ENCODE measurements around the gene PROX1.

PROX1 gene

DNA sequence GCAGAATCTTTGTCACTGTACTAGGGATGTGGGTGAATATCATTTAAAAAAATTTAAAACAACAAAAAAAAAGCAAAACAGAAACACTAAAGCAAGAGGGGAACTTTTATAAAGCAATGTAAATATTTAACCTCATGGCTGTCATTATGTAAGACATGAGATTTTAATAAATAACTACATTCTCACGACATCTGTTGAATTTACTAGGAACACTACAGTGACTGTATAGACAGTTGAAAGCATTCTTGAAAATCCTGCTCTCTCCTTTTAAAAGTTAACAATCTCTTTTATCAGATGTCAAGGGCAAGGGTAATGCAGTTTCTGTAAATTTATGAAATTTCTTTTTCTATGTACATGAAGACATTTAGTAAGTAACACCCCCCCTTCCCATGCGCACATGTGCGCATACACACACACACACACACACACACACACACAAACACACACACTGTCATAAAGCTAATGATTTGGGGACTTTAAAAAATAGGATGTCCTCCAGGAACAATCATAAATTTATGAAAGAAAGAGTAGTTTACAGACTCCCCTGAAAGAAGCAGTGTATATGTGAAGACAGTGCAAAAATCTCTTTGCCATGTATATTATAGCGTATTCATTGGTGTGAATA lies 51.7 kb downstream of the PROX1 start:
- Mint-ChIP-seq H3K4me1 (ENCODE audit: low read depth) (no peaks in the 10 kb centered on the region), H3K4me3 (no peak overlapping the region), H3K27me3 (peaks cover 10% of the 10 kb centered on the region), H3K9me3 (ENCODE audit: low read depth) (no peaks in the 10 kb centered on the region), H3K36me3 (no peaks in the 10 kb centered on the region), H3K27ac (no peak overlapping the region)

DNA sequence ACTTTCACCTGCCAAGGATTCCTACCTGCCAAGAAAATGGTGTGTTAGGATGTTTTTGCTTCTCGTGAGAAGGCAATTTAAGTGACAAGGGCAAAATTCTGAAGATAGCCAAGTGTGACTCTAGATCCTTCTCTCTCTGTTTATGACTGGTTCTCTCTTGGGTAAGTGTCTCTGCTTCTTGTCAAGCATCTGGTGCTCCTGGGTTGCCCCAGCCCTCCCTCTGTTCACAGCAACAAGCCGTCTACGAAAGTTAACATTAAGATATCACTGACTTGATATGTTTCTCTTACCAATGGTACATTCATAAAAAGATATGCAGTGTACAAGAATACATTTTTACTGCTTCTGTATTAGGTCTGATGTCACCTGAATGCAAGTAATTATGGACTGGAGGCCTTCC lies 55.4 kb downstream of the PROX1 start:
- H3K27me3 Mint-ChIP-seq: peaks cover 5% of the 10 kb centered on the region
- no peaks in the 10 kb centered on the region for H3K36me3 Mint-ChIP-seq
- H3K27ac Mint-ChIP-seq: no peak overlapping the region
- H3K4me1 Mint-ChIP-seq (ENCODE audit: low read depth): no peaks in the 10 kb centered on the region
- H3K4me3 Mint-ChIP-seq: no peak overlapping the region
- peaks cover 4% of the 10 kb centered on the region for H3K9me3 Mint-ChIP-seq (ENCODE audit: low read depth)

DNA sequence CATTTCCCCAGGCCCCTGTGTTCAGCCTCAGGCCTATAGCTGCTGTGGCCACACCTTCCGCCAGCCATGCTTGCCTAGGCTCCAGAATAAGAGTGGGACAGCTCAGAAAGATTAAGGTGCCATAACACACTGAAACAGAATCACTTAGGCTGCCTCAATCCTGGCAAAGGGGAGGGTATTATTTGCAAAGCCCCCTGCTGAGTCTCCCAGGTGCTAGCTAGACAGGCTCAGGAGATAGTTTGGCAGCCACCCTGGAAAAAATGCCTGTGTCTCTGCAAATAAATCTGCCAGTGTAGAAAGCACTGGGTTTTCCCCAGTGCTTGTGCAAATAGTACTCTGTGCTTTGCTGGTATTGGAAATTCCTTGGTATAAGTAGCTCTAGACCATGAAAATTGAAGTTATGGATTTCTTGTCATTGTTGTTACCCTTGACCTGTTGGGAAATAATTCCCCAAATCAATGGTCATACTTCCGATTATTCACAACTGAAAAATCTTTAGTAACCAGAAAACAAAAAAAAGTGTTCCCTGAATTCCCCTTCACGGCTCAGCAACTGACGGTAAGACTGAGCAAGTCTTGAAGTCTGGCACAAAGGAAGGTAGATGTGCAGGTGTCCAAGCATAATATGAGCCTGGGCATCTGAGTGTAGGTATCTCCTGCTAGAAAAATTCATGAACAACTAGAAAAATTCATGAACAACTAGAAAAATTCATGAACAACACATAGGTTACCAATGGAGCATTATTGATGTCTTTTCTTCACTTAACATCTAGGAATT lies 56.9 kb downstream of the PROX1 start:
- Mint-ChIP-seq H3K27ac (no peak overlapping the region), H3K36me3 (no peaks in the 10 kb centered on the region), H3K9me3 (ENCODE audit: low read depth) (peaks cover 4% of the 10 kb centered on the region), H3K4me1 (ENCODE audit: low read depth) (no peaks in the 10 kb centered on the region), H3K4me3 (no peak overlapping the region), H3K27me3 (peaks cover 5% of the 10 kb centered on the region)

DNA sequence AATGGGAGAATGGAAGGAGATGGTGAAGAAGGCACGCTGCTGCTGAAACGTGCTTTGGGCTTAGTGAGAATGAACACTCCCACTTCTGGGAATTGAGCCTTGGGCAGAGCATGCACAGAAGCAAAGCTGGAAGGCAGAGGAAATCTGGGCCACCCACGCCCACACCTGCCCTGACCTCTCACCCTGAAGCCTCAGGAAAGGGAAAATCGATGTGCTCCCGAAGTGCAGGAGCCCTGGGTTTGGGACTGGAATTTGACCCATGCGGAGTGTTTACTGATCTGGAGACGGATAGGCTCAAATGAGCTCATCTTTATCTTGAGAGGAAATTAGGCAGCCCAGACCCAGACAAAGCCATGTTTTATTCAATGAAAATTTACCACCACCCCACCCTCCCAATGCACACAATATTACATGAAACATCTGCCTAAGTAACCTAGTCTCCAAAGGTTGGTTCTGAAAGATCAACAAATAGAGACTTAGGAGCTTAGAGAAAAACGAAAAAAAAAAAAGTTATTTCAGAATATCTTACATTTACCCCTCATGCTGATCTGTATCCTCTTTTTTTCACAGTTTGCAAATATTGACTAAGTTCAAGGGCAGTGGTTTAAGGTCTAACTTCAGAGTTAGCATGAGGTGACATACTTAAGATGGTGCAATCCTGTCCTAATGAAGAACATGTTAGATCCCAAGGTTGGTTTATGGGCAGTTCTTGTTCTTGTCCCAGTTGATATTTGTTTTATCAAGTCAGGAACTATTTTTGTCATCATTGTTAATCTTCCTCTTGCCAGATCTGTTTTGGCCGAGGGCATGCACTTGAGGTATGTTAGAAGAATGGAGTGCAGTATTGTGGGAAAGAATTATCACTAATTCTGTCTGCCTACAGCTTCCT lies 63.0 kb downstream of the PROX1 start:
- Mint-ChIP-seq H3K4me1 (ENCODE audit: low read depth) (no peaks in the 10 kb centered on the region), H3K27me3 (peaks cover 2% of the 10 kb centered on the region), H3K9me3 (ENCODE audit: low read depth) (peaks cover 9% of the 10 kb centered on the region), H3K36me3 (no peaks in the 10 kb centered on the region), H3K4me3 (no peak overlapping the region), H3K27ac (no peak overlapping the region)

DNA sequence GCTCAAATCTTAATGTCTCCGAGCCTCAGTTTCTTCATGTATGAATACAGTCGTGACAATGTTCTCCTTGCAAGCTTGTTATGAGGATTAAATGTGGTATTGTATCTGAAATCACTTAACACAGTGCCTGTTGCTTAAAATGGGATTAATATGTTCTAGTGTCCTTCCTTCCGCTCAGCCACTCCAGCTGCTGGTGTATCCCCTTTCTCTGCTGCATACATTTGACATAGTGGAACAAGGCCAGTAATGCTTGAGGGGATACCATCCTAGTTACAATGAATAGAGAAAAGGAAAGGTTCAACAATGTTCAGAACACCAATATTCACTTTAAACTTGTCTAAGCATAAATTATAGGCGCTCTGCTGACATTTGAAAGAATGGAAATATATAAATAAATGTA lies 64.0 kb downstream of the PROX1 start:
- Mint-ChIP-seq H3K9me3 (ENCODE audit: low read depth) (peaks cover 9% of the 10 kb centered on the region), H3K27me3 (peaks cover 2% of the 10 kb centered on the region), H3K4me3 (no peak overlapping the region)

DNA sequence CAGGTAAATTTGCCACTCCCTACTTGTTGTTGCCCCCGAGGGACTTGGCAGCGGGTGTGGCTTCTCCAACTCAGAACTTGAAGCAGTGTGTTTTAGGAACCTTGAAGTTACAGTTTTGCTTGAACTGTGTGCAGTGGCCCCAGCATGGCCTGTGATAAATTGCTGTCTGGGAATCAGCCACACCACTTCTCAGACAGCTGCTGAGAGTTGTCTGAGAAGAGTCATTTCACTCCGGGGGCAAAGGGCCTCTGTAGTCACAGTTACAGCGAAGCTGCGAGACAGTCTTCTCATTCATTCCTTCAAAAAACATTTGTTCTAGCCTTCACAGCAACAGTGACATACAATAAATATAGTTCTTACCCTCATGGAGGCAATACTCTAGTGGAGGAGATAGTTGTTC lies 70.3 kb downstream of the PROX1 start:
- peaks cover 1% of the 10 kb centered on the region for H3K27me3 Mint-ChIP-seq
- no peak overlapping the region for H3K27ac Mint-ChIP-seq
- H3K36me3 Mint-ChIP-seq: no peaks in the 10 kb centered on the region
- no peak overlapping the region for H3K4me3 Mint-ChIP-seq
- no peaks in the 10 kb centered on the region for H3K4me1 Mint-ChIP-seq (ENCODE audit: low read depth)
- H3K9me3 Mint-ChIP-seq (ENCODE audit: low read depth): no peaks in the 10 kb centered on the region

More for the DNA sequence above, 64.0 kb downstream of the PROX1 start:
- no peak overlapping the region for H3K27ac Mint-ChIP-seq
- no peaks in the 10 kb centered on the region for H3K36me3 Mint-ChIP-seq
- no peaks in the 10 kb centered on the region for H3K4me1 Mint-ChIP-seq (ENCODE audit: low read depth)

DNA sequence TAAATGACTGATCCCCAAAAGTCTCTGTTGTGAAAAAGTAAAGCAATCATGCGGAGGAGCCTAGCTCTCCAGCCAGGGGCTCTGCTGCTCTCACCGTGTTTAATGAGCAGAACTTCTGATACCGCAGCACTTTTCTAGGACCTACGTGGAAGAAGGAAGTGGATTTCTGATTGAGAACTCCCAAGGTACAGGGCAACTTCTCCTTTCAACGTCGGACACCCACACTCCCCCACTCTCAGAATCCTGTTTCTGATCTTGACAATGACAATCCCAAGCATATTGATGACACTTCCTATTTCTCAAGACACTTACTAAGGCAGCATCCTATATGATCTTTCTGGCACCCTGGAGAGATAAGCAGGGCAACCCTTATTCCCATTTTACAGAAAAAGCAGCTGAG lies 78.4 kb downstream of the PROX1 start:
- Mint-ChIP-seq H3K4me1 (ENCODE audit: low read depth) (no peaks in the 10 kb centered on the region), H3K27me3 (peaks cover 4% of the 10 kb centered on the region), H3K9me3 (ENCODE audit: low read depth) (no peaks in the 10 kb centered on the region), H3K4me3 (no peak overlapping the region), H3K27ac (no peak overlapping the region), H3K36me3 (no peaks in the 10 kb centered on the region)

DNA sequence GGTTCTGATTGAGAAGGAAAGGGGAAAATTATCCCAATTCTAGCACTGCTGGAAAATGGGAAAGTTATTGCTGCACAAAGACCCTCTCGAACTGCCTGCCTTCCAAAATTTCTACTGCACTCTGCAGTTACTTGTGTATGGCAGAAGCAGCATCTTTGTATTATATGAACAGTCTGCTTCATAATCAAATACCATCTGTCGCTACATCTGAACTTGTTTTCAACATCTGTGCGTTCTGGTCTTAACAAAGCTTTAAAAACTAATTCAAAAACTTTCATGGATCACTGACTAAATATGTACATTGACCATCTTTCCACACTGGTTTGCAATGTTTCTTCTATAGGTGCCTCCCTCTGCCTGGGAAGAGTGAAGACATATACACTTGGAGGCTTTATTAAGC lies 79.2 kb downstream of the PROX1 start:
- Mint-ChIP-seq H3K9me3 (ENCODE audit: low read depth) (no peaks in the 10 kb centered on the region), H3K4me1 (ENCODE audit: low read depth) (no peaks in the 10 kb centered on the region), H3K27ac (no peak overlapping the region), H3K36me3 (no peaks in the 10 kb centered on the region), H3K4me3 (no peak overlapping the region), H3K27me3 (peaks cover 3% of the 10 kb centered on the region)

DNA sequence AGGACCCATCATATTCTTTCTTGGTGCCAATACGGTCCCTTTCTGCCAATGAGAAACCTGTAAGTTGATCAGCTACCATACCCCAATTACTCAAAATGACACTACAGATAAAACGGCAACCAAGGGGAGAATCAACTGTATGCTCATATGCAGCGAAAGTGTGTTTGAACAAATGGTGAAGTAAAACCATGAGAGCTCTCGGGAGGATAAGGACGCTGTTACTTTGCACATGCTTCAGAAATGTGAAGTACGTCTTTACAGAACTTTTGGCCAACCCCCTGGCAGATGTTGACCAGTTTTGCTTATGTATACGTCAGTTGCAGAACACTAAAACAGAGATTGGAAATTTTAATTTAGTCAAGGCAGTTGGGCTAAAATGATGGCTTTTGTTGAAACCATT lies 79.6 kb downstream of the PROX1 start:
- no peaks in the 10 kb centered on the region for H3K9me3 Mint-ChIP-seq (ENCODE audit: low read depth)
- H3K4me1 Mint-ChIP-seq (ENCODE audit: low read depth): no peaks in the 10 kb centered on the region
- no peaks in the 10 kb centered on the region for H3K36me3 Mint-ChIP-seq
- no peak overlapping the region for H3K27ac Mint-ChIP-seq
- peaks cover 3% of the 10 kb centered on the region for H3K27me3 Mint-ChIP-seq
- H3K4me3 Mint-ChIP-seq: no peak overlapping the region

DNA sequence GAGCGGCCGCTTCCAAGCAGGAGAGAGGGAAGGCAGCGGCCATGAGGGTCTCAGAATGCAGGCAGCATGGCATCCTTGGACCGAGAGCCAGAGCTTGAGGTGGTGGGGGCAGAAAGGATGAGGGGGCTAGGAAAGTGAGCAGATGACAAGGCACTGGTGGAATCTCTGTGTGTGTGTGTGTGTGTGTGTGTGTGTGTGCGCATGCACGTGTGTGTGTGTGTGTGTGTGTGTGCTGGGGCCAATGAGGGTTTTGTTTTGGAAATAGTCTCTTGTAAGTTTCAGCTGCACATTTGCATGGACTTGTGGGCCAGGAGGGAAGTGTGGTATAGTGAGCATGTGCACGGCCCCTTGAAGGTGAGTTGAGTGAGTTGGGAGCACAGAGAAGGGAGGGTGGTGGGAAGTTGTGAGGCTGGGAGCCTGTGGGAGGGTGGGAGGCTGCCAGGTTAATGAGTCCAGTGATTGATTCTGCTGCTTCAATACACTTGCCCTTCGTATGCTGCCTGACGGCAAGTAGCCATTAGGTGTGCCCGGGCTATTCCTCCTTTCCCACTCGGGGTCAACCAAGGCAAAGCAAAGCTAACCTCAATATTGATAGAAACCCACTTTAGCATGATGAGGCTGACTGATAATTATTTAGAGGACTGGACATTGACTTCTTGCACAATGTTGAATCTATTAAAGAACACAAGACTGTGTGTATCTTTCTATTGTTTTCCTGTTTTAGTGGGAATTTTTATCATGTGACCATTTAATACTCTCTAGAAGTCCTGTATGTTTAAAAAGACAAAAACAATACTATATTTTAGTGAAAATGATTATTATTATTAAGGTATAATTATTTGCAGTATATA lies 80.3 kb downstream of the PROX1 start:
- Mint-ChIP-seq H3K36me3 (peaks cover under 1% of the 10 kb centered on the region), H3K9me3 (ENCODE audit: low read depth) (no peaks in the 10 kb centered on the region), H3K27me3 (peaks cover 8% of the 10 kb centered on the region), H3K4me3 (no peak overlapping the region), H3K27ac (no peak overlapping the region), H3K4me1 (ENCODE audit: low read depth) (no peaks in the 10 kb centered on the region)

DNA sequence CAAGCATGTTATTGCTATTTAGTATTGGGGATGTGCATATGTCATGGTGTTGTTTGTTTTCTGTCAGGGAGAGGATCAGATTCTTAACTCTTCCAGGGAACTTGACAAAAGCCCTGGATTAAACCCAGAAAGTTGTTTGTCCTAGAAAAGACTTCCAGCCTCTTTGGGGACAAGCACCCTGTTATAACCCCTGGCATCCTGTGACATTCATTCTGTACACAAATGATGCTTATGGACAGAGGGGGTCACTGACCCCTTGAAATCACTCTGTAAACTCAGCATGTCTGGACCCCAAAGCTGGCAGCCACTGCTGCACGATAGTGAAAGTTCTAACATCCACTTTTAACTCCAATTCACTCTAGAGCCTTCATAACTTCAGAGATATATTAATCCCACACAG lies 81.2 kb downstream of the PROX1 start:
- H3K36me3 Mint-ChIP-seq: peaks cover 2% of the 10 kb centered on the region
- no peaks in the 10 kb centered on the region for H3K4me1 Mint-ChIP-seq (ENCODE audit: low read depth)
- H3K27ac Mint-ChIP-seq: no peak overlapping the region
- H3K9me3 Mint-ChIP-seq (ENCODE audit: low read depth): no peaks in the 10 kb centered on the region
- H3K4me3 Mint-ChIP-seq: no peak overlapping the region
- H3K27me3 Mint-ChIP-seq: peaks cover 14% of the 10 kb centered on the region

DNA sequence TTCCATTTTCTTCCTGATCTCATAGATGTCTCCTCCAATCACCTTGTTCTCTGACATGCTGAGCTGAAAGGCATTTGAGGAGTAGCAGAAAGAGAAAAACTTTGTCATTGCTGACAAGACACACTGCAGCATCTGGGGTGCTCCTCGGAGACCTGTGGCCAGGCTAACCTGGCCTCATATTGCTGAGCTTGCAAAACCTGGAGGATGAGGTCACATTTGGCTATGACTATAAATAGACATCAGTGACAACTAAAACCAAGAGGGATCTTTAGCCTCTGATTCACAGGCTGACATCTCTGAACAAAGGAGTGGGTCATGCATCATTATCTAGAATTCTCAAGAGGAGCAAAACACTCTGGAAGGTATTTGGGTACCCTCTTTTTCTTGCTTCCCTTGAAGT lies 83.7 kb downstream of the PROX1 start:
- Mint-ChIP-seq H3K4me3 (no peak overlapping the region), H3K27ac (no peak overlapping the region), H3K36me3 (peaks cover 2% of the 10 kb centered on the region), H3K27me3 (peaks cover 25% of the 10 kb centered on the region), H3K9me3 (ENCODE audit: low read depth) (no peaks in the 10 kb centered on the region), H3K4me1 (ENCODE audit: low read depth) (no peaks in the 10 kb centered on the region)

DNA sequence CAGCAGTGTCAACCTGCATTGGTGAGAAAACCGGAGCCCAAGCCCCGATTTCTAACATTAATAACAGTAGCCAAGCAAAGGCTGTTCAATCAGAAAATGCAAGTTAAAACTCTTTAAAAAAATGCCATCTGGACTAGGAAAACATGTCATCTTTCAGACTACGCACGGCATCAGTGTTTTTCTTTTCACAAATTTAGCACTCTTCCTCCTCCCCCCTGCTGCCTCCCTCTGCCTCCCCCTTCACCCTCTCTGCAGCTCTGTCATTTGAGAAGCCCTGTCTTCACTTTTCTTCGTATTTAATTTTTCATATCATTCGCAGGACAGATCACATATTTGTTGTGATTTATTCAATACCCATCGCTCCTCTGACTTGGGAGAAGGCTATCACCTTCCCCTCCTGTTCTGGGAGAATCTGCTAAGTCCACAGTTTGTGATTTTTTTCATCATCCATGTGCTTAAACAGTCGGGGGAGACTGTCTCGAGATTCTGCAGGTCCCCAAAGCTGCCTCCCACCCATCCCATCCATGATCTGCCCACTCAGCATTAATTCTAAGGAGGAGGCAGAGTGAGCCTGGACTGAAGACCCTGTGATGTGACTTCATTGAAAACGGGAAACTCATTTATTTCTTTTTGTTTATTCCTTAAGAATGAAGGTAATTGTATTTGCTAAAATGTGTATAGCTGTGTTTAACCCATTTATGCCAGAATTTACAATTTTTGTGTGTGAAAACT lies 84.8 kb downstream of the PROX1 start:
- Mint-ChIP-seq H3K4me3 (no peak overlapping the region), H3K9me3 (ENCODE audit: low read depth) (no peaks in the 10 kb centered on the region), H3K4me1 (ENCODE audit: low read depth) (no peaks in the 10 kb centered on the region), H3K36me3 (peaks cover 2% of the 10 kb centered on the region), H3K27ac (no peak overlapping the region), H3K27me3 (peaks cover 25% of the 10 kb centered on the region)

DNA sequence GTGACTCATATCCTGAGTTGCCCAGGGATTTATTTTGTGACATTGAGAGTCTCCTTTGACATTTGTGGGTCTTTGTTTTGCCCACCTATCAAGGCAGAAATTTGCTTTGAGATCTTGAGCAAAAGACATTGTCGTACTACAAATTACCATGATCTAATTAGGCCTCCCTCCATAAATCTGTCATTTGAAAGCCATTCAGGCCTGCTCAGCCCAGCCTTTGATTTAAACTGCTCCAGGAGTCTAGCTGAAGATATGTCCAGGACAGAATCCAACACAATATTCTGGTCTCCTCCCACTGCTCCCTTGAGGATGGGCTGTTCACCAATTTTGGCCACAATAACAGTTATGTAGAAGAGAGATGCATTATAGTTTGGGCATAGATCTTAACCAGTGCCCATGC lies 86.7 kb downstream of the PROX1 start:
- H3K27me3 Mint-ChIP-seq: peaks cover 22% of the 10 kb centered on the region
- H3K4me1 Mint-ChIP-seq (ENCODE audit: low read depth): no peaks in the 10 kb centered on the region
- H3K4me3 Mint-ChIP-seq: no peak overlapping the region
- no peak overlapping the region for H3K27ac Mint-ChIP-seq
- peaks cover 2% of the 10 kb centered on the region for H3K36me3 Mint-ChIP-seq
- no peaks in the 10 kb centered on the region for H3K9me3 Mint-ChIP-seq (ENCODE audit: low read depth)

Measured in activated naive CD8-positive, alpha-beta T cell (primary cell).